Subcutaneous adipose tissue (tissue), 4 donors: ENCODE results near the gene CRYZL1. TPM values are rescaled to one million over a fixed set of nuclear protein-coding genes. Genes with fewer than 3 reads are reported as not detected.

ENCODE experiments used
- total RNA-seq, 4 donors: library from RNA; depleted of rRNA; stranded (reverse); fragments of >200 nt; gene quantifications; one replicate each; pipeline ENCODE4 v1.1.0, GENCODE V29; 2016
- TF ChIP-seq, protein P1 (sequence below): fragments of 450-650 bp; IDR thresholded peaks from one replicate; pipeline ENCODE4 v1.5.1; 2016; ENCODE audit warnings: low read depth, mild to moderate bottlenecking, control low read depth, antibody characterized with exemption, moderate library complexity

CRYZL1 gene
- total RNA-seq, 4 donors from 2014 or later: 45.9 to 85.6 (median 69.2) TPM

DNA sequence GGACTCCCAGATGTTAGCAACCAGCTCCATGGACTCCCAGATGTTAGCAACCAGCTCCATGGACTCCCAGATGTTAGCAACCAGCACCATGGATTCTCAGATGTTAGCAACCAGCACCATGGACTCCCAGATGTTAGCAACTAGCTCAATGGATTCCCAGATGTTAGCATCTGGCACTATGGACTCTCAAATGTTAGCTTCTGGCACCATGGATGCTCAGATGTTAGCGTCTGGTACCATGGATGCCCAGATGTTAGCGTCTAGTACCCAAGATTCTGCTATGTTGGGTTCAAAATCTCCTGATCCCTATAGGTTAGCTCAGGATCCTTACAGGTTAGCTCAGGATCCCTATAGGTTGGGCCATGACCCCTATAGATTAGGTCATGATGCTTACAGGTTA, 89.9 kb downstream of the CRYZL1 start:
- TF ChIP-seq, protein P1, sequence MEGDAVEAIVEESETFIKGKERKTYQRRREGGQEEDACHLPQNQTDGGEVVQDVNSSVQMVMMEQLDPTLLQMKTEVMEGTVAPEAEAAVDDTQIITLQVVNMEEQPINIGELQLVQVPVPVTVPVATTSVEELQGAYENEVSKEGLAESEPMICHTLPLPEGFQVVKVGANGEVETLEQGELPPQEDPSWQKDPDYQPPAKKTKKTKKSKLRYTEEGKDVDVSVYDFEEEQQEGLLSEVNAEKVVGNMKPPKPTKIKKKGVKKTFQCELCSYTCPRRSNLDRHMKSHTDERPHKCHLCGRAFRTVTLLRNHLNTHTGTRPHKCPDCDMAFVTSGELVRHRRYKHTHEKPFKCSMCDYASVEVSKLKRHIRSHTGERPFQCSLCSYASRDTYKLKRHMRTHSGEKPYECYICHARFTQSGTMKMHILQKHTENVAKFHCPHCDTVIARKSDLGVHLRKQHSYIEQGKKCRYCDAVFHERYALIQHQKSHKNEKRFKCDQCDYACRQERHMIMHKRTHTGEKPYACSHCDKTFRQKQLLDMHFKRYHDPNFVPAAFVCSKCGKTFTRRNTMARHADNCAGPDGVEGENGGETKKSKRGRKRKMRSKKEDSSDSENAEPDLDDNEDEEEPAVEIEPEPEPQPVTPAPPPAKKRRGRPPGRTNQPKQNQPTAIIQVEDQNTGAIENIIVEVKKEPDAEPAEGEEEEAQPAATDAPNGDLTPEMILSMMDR: no peak

DNA sequence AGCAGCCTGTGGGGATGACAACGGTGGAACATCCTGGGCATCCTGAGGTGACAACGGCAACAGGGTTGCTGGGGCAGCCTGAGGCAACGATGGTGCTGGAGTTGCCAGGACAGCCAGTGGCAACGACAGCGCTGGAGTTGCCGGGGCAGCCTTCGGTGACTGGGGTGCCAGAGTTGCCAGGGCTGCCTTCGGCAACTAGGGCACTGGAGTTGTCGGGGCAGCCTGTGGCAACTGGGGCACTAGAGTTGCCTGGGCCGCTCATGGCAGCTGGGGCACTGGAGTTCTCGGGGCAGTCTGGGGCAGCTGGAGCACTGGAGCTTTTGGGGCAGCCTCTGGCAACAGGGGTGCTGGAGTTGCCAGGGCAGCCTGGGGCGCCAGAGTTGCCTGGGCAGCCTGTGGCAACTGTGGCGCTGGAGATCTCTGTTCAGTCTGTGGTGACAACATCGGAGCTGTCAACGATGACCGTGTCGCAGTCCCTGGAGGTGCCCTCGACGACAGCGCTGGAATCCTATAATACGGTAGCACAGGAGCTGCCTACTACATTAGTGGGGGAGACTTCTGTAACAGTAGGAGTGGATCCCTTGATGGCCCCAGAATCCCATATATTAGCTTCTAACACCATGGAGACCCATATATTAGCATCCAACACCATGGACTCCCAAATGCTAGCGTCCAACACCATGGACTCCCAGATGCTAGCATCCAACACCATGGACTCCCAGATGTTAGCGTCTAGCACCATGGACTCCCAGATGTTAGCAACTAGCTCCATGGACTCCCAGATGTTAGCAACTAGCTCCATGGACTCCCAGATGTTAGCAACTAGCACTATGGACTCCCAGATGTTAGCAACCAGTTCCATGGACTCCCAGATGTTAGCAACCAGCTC, 90.5 kb downstream of the CRYZL1 start:
- TF ChIP-seq, protein P1: no peak

DNA sequence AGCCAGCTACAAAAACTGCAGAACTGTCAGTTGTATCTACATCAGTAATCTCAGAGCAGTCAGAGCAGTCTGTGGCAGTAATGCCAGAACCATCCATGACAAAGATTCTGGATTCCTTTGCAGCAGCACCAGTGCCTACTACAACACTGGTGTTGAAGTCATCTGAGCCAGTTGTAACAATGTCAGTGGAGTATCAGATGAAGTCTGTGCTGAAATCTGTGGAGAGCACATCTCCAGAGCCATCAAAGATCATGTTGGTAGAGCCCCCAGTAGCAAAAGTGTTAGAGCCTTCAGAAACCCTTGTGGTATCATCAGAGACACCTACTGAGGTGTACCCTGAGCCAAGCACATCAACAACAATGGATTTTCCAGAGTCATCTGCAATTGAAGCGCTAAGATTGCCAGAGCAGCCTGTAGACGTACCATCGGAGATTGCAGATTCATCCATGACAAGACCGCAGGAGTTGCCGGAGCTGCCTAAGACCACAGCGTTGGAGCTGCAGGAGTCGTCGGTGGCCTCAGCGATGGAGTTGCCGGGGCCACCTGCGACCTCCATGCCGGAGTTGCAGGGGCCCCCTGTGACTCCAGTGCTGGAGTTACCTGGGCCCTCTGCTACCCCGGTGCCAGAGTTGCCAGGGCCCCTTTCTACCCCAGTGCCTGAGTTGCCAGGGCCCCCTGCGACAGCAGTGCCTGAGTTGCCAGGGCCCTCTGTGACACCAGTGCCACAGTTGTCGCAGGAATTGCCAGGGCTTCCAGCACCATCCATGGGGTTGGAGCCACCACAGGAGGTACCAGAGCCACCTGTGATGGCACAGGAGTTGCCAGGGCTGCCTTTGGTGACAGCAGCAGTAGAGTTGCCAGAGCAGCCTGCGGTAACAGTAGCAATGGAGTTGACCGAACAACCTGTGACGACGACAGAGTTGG, 91.4 kb downstream of the CRYZL1 start:
- TF ChIP-seq, protein P1: no peak

DNA sequence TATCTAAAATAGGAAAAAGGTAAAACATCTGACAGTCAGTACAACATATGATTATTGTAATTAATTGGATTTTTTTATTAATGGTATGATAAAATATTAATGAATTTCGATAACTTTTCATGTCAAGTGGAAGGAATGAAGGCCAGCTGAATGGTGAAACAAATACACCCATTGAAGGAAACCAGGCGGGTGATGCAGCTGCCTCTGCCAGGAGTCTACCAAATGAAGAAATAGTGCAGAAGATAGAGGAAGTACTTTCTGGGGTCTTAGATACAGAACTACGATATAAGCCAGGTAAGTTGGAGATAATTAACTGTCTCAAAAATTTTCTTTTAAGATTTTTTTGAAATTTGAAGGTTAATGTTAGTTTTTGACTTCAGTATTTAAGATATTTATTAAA, 95.5 kb downstream of the CRYZL1 start:
- TF ChIP-seq, protein P1: no peak

DNA sequence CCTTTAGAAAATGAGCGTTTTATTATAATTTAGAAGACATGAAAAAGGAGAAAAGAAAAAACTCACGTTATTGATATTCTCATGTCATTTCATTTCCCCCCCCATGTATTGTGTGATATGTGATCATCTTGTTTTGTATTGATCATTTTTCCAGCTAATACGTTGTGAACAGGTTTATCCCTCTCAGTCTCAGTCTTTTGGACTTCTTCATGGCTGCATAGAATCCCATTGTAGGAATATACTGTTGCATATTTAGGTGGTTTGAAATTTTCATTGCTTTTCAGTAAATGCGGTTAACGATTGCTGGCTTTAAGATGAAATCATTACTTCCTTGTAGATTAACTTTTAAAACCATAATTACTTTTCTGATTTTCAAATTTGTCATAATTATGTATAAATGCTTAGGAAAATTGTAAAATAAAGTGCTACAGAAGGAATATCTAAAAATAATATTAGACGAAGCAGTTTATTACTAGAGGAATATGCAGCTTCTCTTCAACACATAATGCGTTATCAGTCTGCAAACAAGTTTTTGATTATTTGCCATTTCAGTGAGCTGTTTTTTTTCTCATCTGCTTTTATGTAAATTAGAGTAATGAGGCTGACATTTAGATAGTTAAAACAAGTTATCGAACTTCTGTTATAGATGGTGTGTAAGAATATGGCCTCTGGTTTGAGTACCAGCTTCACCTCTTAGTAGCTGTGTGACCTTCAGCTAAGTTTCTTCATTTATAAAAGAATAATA, 96.9 kb downstream of the CRYZL1 start:
- TF ChIP-seq, protein P1: no peak

DNA sequence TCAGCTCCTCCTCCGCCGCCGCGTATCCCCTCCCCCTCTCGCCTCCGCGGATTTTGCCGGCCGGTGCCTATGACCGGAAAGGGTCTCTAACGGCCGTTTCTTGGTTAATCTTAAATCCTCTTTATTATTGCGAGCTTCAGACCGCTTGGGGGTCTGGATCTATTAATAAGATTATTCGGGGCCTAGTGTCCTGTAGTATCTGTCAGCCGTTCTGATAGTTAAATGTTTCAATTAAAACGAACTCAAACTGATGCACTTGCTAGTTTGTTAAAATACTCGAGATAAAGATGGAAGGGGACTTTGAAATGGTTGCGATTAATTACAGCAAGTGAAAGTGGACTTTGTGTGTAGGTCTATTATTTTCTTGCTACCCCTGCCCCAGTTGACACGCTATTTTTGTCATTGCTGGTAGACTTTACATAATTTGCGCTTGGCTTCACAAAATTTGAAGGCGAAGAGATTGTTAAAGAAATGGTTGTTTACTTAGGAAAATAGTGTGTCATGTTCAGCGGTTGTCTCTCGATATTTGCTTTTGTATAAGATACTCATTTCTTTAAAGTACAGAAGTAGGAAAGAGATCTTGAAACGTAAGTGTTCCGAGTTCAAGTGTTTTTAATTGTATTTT, 97.9 kb downstream of the CRYZL1 start:
- TF ChIP-seq, protein P1: no peak
